Renal cortex interstitium (tissue), 11 donors: ENCODE measurements around the gene FBF1. TPM values are rescaled to one million over a fixed set of nuclear protein-coding genes. Genes with fewer than 3 reads are reported as not detected.

ENCODE experiments used
- DNase-seq, 11 donors: peaks; one replicate each; pipeline ENCODE4 v3.0.0-alpha.2; 2013; ENCODE audit warnings: low read depth in 9 of 11, low spot score in 4 of 11; ENCODE audit errors: extremely low read depth in 1 of 11
- polyA plus RNA-seq, 3 donors: library from polyadenylated mRNA; unstranded; fragments of 120-200 nt; gene quantifications; one replicate each; pipeline ENCODE4 v1.2.1, GENCODE V29; 2013; ENCODE audit not compliant: insufficient read length in 3 of 3

FBF1 gene
- polyA plus RNA-seq, 3 donors, result 7.5 to 14.4 (median 12.4) TPM

DNA sequence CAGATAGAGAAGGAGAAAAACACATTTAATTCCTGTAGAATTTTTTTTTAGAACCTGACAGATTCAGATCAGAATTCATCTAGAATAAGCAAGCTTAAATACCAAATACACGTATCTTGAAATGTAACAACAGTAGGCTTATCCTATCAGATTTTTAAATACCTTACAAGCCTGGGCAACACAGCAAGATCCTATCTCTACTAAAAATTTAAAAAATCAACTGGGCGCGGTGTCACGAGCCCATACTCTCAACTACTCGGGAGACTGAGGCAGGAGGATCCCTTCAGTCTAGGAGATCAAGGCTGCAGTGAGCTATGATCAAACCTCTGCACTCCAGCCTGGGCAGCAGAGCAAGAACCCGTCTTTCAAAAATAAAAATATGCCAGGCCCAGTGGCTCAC lies 24.6 kb upstream of the FBF1 start:
- DNase-seq, result no peak

DNA sequence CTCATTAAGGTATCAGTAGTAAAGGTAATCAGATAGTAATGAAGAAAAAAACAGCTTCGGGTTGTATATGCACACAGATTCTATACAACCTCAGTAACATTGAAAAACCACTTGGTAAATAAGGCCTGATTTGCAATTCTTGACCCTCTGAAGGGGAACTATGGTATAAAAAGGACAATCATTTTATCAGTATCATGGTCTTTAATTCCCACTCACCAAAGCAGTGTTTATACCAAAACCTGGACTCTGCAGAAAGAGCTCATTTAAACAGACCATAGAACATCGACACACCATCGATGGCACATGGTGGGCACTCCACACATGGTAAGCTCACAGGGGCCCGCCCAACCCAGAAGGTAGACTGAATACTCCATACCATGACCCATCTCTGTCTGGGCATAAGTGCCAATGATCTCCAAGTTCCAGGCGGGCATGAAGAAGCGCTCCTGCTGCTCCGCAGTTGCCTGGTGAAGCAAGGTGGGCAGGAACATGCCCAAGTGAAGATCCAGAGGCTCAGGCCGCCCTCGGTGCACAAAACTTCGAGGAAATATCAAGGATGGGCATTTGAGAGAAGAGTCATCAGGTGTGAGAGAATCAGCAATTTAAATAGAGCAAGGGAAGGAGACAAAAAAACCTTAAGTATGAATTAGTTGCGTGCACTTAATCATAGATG lies 19.1 kb upstream of the FBF1 start:
- no peak for DNase-seq

DNA sequence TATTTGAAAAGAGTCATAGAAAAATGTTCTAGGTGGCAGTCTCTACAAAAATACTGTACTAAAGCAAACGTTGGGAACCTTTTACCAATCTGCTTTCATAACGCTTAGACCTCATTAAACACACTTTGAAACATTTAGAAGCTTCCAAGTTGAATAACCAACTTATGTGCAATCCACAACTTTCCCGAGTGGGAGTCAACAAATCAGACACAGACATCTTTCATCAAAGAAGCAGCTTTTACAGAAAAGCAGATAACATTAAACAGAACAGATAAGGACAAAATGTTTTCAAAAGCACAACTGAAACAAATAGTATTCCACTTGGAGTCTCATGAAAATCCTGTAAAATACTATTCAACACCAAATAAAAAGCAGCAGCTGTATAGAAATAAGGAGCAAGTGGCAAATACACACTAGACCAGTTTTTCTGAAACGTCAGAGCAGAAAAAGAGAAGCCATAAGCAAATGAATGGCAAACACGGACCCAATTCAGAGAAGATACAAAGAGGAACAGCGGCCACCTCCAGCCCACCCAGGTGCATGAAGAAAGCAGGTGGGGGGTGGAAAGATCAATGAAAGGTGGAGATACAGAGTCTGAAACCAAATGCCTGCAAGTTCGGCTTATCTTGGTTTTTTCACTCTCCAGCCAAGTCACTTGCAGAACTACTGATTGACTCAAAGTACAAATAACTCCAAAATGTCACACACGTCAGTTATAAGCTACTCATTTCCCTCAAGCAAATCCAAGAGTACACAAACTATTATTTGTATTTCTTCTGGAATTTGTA lies 18.4 kb upstream of the FBF1 start:
- DNase-seq, result no peak

DNA sequence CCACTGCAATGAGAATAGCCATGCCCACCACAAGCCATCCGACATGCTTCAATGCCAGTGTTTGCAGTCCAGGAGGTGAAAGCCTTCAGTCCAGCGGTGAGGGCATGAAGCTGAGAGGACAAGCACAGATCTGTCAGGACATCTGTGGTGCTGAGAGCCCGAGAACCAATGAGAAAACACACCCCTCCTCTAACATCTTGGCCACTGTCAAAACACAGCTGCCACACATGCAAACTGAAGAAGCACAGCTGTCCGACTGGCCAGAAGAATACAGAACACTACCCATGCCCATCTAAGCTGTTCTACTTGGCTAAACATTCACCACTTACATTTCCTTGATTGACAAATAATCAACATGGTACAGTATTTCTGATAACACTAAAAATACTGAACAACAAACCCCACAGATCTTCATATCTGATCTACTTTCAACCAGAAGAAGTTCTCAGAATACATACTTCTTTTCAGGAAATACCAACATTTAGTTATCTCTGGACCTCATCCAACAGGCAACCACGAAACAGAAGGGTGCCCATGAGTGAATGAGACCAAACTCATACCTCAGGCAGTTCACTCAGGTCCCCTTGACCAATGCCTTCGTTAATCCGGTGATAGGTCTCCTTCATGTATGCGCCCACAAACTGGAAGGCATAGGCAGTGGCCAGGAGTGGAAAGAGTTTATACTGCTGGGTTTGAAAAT lies 10.2 kb upstream of the FBF1 start:
- peak in 1 of 11 donors; percentile 15 for DNase-seq

DNA sequence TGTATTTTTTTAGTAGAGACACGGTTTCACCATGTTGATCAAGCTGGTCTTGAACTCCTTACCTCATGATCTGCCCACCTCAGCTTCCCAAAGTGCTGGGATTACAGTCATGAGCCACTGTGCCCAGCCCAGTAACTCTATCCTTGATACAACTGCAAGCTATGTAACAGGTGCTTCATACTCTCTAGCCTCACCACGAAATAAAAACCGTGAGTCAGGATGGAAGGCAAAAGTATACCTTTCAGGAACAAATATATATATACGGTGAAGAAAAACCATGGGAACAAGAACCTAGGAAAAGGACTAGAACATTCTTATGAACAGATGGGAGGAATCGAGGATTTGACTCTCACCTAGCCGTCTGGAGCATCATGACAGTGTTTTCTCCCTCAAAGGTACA lies 9.6 kb upstream of the FBF1 start:
- no peak for DNase-seq

DNA sequence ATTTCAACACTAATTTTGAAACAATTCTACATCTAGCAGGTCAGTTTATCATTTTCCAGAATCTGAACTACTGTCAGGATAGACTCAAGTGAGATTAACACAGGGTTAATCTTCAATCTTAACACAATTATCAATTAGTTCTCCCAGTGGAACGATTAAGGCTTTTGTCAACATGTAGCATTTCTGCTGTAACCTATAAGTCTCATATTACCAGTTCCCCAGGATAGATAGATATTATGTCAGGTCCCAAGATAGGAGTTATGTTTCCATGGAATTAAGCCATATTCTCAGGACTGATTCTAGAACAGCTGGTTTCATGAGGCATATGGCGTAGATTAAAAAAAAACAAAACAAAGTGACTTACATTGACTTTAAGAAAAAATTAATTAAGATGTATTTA lies 4.4 kb upstream of the FBF1 start:
- no peak for DNase-seq

DNA sequence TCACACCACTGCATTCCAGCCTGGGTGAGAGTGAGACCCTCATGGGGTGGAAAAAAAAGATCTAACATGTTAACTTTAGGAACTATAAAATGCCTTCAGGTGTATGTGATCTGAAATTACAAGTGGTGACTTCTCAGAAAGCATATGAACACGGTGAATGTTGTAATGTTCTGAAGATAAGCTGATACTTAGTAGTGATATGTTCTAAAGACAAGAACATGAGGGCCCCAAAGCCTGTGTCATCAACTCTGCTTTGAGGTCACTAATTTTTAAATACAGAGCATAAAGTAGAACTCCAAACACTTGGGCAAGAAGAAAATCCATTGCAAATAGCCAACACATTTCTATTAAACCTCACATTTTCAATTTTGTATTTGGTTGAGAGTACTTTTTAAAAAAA lies 2.6 kb upstream of the FBF1 start:
- DNase-seq, result no peak

DNA sequence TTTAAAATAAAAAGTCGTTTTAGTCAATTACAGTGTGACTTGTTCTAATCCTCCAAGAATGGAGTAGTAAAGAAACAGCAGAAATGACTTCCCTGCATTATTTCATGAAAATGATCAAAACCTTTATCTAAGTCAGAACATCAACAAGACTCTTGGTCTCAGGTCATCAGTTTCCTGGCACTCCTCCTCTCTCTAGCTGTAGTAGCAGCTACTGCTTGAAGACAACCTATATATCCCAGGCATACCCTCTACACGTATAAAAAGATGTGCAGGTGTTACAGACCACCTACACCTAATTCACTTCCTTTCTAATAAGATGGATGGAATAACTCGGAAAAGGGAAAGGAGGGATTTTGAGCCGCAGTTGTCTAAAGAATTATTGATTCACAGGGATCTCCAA lies 1.6 kb upstream of the FBF1 start:
- DNase-seq, result no peak

DNA sequence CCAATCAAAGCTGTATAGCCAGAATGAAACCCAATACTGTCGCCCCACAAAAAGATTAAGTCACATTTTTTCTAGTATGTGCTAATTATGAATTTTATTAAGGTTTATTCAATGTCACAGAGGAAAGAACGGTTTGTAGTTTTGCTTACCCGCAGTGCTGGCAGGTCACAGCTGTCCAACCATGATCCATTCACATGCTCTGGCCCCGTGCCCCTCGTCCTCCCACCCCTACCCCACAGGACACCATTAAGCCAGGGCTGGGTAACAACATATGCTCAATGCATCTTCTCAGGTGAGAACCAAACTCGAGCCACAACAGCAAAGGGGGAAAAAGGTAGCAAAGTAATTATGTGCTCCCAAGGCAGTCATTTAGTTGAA lies 589 bp upstream of the FBF1 start:
- no peak for DNase-seq

DNA sequence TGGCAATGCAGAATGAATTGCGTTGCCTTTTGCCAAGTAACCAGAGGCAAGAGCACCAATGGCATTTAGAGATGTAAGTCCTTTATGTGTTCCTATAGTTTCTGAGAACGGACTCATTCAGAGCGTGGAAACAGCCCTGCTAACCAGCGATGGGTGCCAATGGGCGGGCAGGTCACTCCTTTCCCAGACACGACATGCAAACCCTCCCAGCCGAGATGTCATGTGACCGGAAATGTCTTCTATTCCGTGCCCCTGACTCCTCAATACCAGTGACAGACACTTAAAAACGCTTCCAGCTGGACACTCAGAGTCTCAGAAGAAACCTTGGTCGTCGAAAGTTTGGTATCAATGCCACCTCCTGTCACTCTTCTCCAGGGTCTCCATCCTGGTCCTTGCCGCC lies 3.2 kb downstream of the FBF1 start:
- DNase-seq, result no peak

DNA sequence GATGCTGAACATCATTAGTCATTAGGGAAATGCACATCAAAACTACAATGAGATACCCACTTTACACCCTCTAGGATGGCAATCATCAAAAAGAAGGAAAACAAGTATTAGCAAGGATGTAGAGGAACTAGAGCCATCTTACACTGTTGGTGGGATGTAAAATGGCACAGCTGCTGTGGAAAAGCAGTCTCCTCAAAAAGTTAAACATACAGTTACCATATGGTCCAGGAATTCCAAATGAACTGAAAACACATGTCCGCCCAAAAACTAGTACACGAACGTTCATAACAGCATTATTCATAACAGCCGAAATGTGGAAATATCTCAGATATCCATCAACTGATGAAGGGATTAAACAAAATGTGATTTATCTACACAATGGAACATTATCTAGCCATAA lies 7.0 kb downstream of the FBF1 start:
- DNase-seq, result no peak

DNA sequence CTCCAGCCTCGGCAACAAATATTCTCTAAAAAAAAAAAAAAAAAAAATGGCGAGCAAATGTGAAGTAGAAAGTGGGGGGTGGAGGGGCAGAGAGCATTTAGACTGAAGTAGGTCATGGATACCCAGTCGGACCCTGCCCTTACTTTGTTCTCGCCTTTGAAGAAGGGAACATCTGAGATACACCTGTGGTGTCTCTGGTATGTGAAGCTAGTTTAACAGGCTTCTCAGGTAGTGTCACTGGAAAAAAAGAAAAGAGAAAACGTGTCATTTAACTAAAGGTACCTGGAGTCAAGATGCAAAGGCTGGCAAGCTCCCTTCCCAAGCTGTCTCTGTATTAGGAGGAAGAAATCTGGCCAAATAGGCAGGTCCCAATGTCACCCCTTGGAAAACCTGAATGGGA lies 8.0 kb downstream of the FBF1 start:
- no peak for DNase-seq

DNA sequence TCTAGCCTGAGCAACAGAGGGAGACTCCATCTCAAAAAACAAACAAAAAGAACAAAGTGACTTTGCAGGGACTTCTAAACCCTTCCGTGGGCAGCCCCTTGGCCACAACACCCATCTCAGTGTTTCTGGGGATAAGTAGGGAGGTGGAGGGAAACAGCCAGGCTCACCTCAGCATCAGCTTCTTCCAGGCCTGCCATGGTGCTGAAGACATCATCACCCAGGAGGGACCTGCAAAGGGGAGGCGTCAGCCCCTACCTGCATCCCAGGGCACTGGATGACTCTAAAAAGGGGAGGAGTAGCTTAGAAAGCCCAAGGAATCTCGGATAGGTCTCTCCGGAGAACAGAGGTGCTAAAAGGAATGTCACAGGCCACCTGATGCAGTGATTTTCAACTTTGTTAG lies 9.8 kb downstream of the FBF1 start:
- no peak for DNase-seq

DNA sequence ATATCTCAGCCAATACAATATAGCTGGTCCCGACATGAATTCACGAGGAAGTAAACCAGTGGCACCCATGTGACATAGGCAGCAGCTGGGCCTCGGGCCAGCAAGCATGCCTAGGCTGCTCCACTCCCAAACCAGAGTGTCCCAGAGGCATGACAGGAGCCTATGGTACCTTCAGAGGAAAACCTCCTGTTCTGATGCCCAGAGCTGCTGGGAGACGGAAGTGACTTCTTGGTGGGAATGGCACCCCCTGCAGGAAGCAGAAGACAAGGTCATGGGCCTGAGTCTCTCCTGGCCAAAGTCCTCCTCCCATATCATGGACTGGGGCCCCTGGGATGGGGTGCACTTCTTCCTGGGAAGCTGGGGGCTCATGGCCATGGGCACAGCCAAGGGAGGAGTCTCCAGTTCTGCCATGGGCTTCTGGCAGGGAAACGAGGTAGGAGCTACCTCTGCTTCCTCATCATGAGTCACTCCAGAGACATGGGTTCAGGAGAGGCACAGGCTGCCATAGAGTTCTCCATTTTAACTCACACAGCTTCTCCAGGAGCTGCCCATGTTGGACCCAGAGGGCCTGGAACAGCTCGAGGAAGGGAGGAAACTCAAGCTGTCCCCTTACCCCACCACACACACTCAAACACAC lies 13.4 kb downstream of the FBF1 start:
- DNase-seq, result no peak

DNA sequence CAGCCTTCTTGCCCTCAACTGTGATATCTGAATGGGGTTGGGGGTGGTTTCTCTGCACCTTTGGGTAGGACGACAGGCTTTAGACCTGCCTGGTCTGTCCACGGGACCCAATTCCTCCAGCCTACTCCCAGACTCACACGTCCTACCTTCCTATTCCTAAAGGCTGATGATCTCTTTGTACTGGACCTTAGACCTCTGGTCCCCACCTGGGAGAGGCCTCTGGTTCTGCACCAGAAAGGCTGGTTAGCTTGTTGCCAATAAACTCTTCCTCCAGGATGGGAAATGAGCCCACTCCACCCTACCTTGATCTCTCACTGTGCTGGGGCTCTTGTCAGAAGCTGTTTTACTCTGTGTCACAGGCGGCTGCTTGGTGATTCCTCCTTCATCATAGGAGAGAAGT lies 14.4 kb downstream of the FBF1 start:
- no peak for DNase-seq

DNA sequence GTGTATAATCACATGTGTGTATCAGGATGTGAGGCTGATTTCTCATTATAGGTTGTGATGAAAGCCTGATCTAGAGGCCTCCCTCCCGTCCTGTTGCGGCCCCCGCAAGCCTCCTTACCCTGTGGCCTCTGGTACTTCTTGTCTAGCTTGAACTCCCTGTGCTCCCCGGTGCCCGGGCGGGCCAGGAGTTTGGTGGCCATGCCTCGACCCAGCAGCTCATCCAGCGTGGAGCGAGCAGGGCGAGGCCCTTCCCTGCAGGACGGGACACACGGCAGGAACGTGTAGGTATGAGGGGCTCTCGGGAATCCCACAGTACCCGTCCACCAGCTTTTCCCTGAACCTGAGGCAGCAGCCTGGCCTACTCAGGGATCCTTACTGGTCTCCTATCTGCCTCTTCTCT lies 14.9 kb downstream of the FBF1 start:
- no peak for DNase-seq

DNA sequence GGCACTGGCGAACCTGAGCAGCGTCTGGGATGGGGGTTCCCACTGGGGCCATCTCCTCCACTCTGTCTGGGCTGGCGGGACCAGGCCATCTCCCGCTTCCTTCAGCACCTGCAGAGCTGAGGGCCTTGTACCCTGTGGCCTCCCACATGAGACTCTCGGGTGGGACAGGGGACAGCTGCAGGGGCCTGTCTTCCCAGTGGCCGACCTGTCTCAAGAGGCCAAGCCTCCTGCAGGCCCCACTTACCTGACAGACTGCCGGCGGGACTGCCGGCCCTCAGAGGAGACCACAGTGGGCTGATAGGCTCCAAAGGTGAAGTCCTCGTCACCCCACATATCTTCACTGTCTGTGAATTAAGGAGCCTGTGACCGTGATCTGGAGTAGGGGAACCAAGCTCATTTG lies 15.7 kb downstream of the FBF1 start:
- no peak for DNase-seq

DNA sequence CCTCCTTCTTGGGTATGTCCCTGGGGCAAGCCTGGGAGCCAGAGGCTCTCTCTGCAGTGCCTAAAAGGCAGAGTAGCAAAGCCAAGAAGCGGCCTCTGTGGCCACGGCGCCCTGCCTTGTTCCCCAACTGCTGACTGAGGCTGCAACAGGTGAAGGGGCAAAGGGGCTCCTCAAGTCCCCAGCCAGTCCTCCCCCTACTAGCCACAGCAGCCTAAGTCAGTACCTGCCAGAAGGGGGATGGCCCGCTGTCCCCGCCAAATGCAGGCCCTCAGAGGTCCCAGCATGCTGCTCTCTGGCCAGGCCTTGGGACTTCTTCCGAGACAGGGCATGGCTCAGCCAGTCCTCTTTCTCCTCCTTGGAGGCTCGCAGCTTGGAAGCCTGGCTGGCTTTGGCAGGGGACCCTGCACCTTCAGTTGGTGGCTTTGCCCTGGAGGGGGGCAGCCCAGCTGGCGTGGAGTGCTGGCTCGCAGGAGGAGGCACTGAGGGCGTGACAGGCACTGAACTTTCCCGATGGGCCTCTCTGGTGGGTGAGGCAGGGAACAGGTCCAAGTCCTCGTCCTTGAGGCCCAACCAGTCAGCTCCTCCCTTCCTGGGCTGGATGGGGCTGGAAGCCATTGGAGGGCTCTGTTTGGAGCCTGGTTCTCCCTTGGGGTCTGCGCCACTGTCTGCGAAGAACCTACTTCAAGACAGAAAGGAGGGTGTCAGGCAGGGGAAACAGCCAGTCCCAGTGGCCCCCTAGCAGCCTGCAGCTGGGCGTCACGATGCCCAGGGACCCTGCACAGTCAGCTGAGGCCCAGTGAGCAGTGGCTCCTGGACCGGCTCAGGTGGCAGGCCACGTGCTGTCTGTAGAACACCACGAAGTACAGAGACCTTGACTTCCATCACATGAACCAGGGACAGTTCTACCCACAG lies 17.6 kb downstream of the FBF1 start:
- no peak for DNase-seq
